Fibroblast of mammary gland (primary cell): ENCODE data around the gene GBGT1.

Experiments used
- DNase-seq: peaks from one replicate; pipeline ENCODE4 v3.0.0-alpha.2; 2010; ENCODE audit warnings: low read depth
- H3K4me3 ChIP-seq: 2 replicates; pipeline ENCODE4 v1.5.1; 2011; ENCODE audit warnings: low read depth, mild to moderate bottlenecking, low read length, moderate library complexity; ENCODE audit not compliant: control insufficient read depth
- CTCF ChIP-seq: conservative IDR thresholded peaks from 2 replicates; pipeline ENCODE4 v1.5.1; 2011; ENCODE audit warnings: low read depth, low read length, inconsistent platforms; ENCODE audit not compliant: control insufficient read depth, insufficient read depth

Gene GBGT1

GRCh38 chr9:133186736-133187135 is 23.0 kb upstream of the GBGT1 start:
- H3K4me3 ChIP-seq = no peak overlapping the region
- DNase-seq = no peak
- TF ChIP-seq CTCF = no peak

- peak; percentile 70 for DNase-seq
- no peak overlapping the region for H3K4me3 ChIP-seq
- peak; percentile 64 for TF ChIP-seq CTCF
Measured at GRCh38 chr9:133184971-133185370, 21.3 kb upstream of the GBGT1 start.

GRCh38 chr9:133182151-133182550 is 18.4 kb upstream of the GBGT1 start:
- no peak for TF ChIP-seq CTCF
- no peak for DNase-seq
- H3K4me3 ChIP-seq = no peak overlapping the region

- DNase-seq = no peak
- no peak overlapping the region for H3K4me3 ChIP-seq
- no peak for TF ChIP-seq CTCF
Measured at GRCh38 chr9:133181561-133181960, 17.8 kb upstream of the GBGT1 start.

GRCh38 chr9:133180953-133181352 is 17.2 kb upstream of the GBGT1 start:
- no peak for TF ChIP-seq CTCF
- DNase-seq = no peak
- H3K4me3 ChIP-seq = no peak overlapping the region

- DNase-seq = no peak
- no peak for TF ChIP-seq CTCF
- no peak overlapping the region for H3K4me3 ChIP-seq
Measured at GRCh38 chr9:133173056-133173455, 9.3 kb upstream of the GBGT1 start.
